K562 (cell line): ENCODE data around the gene PIH1D1. TPM values are rescaled to one million over a fixed set of nuclear protein-coding genes. Genes with fewer than 3 reads are reported as not detected.
A peak's percentile ranks its signal among the peaks of the same experiment; 100 is the strongest.

Experiments used
- DPF2 ChIP-seq: fragments of 450-650 bp; IDR thresholded peaks from 2 replicates; pipeline ENCODE4 v1.6.1; 2016
- HNRNPL ChIP-seq: fragments of 200-400 bp; formaldehyde crosslinking; IDR thresholded peaks from 2 replicates; pipeline ENCODE4 v1.6.1; 2017; ENCODE audit warnings: low read depth, mild to moderate bottlenecking, low read length
- ILK ChIP-seq: fragments of 450-650 bp; IDR thresholded peaks from 2 replicates; pipeline ENCODE4 v1.6.1; 2016; ENCODE audit warnings: missing genetic modification characterization, low read depth, mild to moderate bottlenecking, missing compliant biosample characterization, moderate library complexity, borderline replicate concordance
- MAFG ChIP-seq: fragments of 450-650 bp; conservative IDR thresholded peaks from 2 replicates; pipeline ENCODE4 v1.6.1; 2016; ENCODE audit warnings: missing genetic modification characterization, missing compliant biosample characterization
- NEUROD1 ChIP-seq: fragments of 150-350 bp; IDR thresholded peaks from 2 replicates; pipeline ENCODE4 v1.6.1; 2014; ENCODE audit warnings: borderline replicate concordance, low read length, low read depth; ENCODE audit not compliant: partially characterized antibody
- NFYB ChIP-seq: IDR thresholded peaks from 2 replicates; pipeline ENCODE4 v1.6.1; 2011; ENCODE audit warnings: mild to moderate bottlenecking, moderate library complexity; ENCODE audit not compliant: insufficient read length; ENCODE audit errors: extremely low read depth
- PRPF4 ChIP-seq: fragments of 200-400 bp; formaldehyde crosslinking; IDR thresholded peaks from one replicate; pipeline ENCODE4 v1.6.1; 2017; ENCODE audit warnings: low read length, low read depth, mild to moderate bottlenecking; ENCODE audit not compliant: insufficient read depth, poor library complexity, severe bottlenecking
- RUNX1 ChIP-seq: sonication (generic); IDR thresholded peaks from 2 replicates; pipeline ENCODE4 v1.6.1; 2016; ENCODE audit warnings: antibody characterized with exemption, low read depth
- SPI1 ChIP-seq: IDR thresholded peaks from 2 replicates; pipeline ENCODE4 v1.6.1; 2011; ENCODE audit warnings: low read depth, low read length, control low read depth, borderline replicate concordance
- XRCC4 ChIP-seq: IDR thresholded peaks from one replicate; pipeline ENCODE4 v1.6.1; 2011; ENCODE audit not compliant: insufficient read depth, insufficient read length; ENCODE audit errors: extremely low read depth
- ZNF134 ChIP-seq: fragments of 250-450 bp; sonication (Bioruptor Pico); conservative IDR thresholded peaks from 2 replicates; pipeline ENCODE4 v1.4.0; 2020
- ZNF75A ChIP-seq: fragments of 450-650 bp; formaldehyde crosslinking; IDR thresholded peaks from 2 replicates; pipeline ENCODE4 v1.4.0; 2020; ENCODE audit warnings: mild to moderate bottlenecking
- ZNF79 ChIP-seq: fragments of 250-450 bp; sonication (Bioruptor Pico); IDR thresholded peaks from 2 replicates; pipeline ENCODE4 v1.4.0; 2020; ENCODE audit warnings: low read depth, mild to moderate bottlenecking, moderate library complexity
- polyA plus RNA-seq, 8 experiments: library from polyadenylated mRNA; depleted of rRNA in 4 of 8; stranded (reverse) in 5 of 8; unstranded in 3 of 8; fragments of >200 nt; fragmentation: Nextera tagmentation in 2 of 8; fragmentation: Illumina TruSeq in 1 of 8; extraction: Ambion mirVana in 2 of 8; extraction: Trizol in 1 of 8; gene quantifications; 2 replicates each; pipeline versions ENCODE4 v1.2.1 to v1.2.3, GENCODE V29; 2011 to 2014; ENCODE audit warnings: inconsistent platforms in 1 of 8, missing spikeins in 1 of 8
- total RNA-seq, 7 experiments: library from RNA; depleted of rRNA in 6 of 7; stranded (reverse); fragments of >200 nt in 6 of 7; fragmentation: Illumina TruSeq in 2 of 7; extraction: Trizol in 2 of 7; gene quantifications; 2 replicates each; pipeline versions ENCODE4 v1.2.1 to v1.2.3, GENCODE V29; 2011 to 2021; ENCODE audit warnings: low replicate concordance in 1 of 7
- TF ChIP-seq, protein P1 (sequence below), 2 experiments: IDR thresholded peaks in 1 of 2; conservative IDR thresholded peaks in 1 of 2; 2 replicates each; pipeline ENCODE4 v1.6.1; 2016; ENCODE audit warnings: low read depth in 2 of 2, mild to moderate bottlenecking in 1 of 2, missing compliant biosample characterization in 1 of 2, missing genetic modification characterization in 1 of 2, moderate library complexity in 1 of 2
- TF ChIP-seq, protein P2 (sequence below): sonication (generic); formaldehyde crosslinking; IDR thresholded peaks from 2 replicates; pipeline ENCODE4 v1.8.1; 2023; ENCODE audit warnings: mild to moderate bottlenecking, missing genetic modification reagents

The PIH1D1 gene
- total and polyA plus RNA-seq, 9 of the 15 experiments (the other 6 are each of a cell fraction or from before 2014, with no cell fraction given) = 26.5 to 224 (median 137) TPM

DNA sequence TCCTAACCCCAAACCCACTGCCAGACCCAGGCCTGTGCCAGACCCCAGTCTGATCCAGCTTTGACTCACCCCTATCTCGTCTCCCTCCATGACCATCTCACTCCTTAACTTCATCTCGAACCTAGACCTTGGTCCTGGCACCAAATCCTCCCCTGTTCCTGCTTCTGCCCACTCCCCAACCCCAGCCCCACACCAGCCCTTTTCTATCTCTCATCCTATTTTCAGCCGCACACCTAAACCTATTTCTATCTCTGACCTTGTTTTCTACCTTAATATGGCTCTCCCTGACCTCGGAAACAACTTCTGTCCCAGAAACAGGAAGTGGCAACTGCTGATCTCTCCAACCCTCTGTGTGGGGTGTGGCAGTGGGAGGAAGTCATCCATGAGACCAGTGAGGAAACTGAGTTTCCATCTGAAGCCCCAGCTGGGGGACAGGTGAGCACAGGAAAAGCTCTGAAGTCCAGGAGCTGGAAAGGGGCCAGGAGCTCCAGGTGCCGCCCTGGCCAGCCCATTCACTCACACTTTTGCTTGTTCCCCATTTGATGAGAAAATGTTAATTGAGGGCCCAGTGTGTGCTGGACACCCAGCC lies 42.1 kb downstream of the PIH1D1 start (continued):
- TF ChIP-seq, protein P1, sequence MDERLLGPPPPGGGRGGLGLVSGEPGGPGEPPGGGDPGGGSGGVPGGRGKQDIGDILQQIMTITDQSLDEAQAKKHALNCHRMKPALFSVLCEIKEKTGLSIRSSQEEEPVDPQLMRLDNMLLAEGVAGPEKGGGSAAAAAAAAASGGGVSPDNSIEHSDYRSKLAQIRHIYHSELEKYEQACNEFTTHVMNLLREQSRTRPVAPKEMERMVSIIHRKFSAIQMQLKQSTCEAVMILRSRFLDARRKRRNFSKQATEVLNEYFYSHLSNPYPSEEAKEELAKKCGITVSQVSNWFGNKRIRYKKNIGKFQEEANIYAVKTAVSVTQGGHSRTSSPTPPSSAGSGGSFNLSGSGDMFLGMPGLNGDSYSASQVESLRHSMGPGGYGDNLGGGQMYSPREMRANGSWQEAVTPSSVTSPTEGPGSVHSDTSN (CRISPR knock-in tag; IDR thresholded peaks at IDR 0.05; ENCODE audit: low read depth) = no peak
- TF ChIP-seq, protein P1 (tag; conservative IDR thresholded peaks at IDR 0.05; ENCODE audit: low read depth) = no peak
- TF ChIP-seq NFYB = no peak
- TF ChIP-seq MAFG (tag) = no peak
- no peak for TF ChIP-seq XRCC4
- no peak for TF ChIP-seq PRPF4
- no peak for TF ChIP-seq ILK
- no peak for TF ChIP-seq DPF2
- TF ChIP-seq ZNF134 (CRISPR knock-in tag) = no peak
- TF ChIP-seq ZNF75A (CRISPR knock-in tag) = no peak
- no peak for TF ChIP-seq ZNF79 (CRISPR knock-in tag)
- peak; percentile 100 for TF ChIP-seq SPI1
- TF ChIP-seq, protein P2, sequence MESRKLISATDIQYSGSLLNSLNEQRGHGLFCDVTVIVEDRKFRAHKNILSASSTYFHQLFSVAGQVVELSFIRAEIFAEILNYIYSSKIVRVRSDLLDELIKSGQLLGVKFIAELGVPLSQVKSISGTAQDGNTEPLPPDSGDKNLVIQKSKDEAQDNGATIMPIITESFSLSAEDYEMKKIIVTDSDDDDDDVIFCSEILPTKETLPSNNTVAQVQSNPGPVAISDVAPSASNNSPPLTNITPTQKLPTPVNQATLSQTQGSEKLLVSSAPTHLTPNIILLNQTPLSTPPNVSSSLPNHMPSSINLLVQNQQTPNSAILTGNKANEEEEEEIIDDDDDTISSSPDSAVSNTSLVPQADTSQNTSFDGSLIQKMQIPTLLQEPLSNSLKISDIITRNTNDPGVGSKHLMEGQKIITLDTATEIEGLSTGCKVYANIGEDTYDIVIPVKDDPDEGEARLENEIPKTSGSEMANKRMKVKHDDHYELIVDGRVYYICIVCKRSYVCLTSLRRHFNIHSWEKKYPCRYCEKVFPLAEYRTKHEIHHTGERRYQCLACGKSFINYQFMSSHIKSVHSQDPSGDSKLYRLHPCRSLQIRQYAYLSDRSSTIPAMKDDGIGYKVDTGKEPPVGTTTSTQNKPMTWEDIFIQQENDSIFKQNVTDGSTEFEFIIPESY (CRISPR knock-in tag) = no peak
- no peak for TF ChIP-seq HNRNPL
- no peak for TF ChIP-seq NEUROD1
- TF ChIP-seq RUNX1 = no peak
